Central memory CD8-positive, alpha-beta T cell (primary cell): ENCODE results near the gene MAD1L1.

Source experiments
- ATAC-seq: fragments of 150-1000 bp; cut with Tn5 transposase; replicated peaks from 2 replicates; pipeline ENCODE4 v1.10.0; 2022; ENCODE audit warnings: mild to moderate bottlenecking, moderate FRiP score, moderate number of reproducible peaks; ENCODE audit not compliant: poor library complexity, severe bottlenecking; ENCODE audit errors: extremely low read depth
- DNase-seq, 2 donors: peaks; one replicate each; pipeline ENCODE4 v3.0.0; 2021; ENCODE audit warnings: low spot score in 2 of 2
- H3K27ac Mint-ChIP-seq: one replicate; pipeline ENCODE4 v1.8.0; 2022; ENCODE audit warnings: low read depth, mild to moderate bottlenecking, moderate library complexity, mixed read lengths
- H3K27me3 Mint-ChIP-seq: one replicate; pipeline ENCODE4 v1.8.0; 2022; ENCODE audit warnings: mixed read lengths
- H3K36me3 Mint-ChIP-seq: one replicate; pipeline ENCODE4 v1.8.0; 2022; ENCODE audit warnings: mild to moderate bottlenecking, moderate library complexity, mixed read lengths; ENCODE audit not compliant: insufficient read depth
- H3K4me1 Mint-ChIP-seq: one replicate; pipeline ENCODE4 v1.8.0; 2022; ENCODE audit warnings: mixed read lengths
- H3K4me3 Mint-ChIP-seq: one replicate; pipeline ENCODE4 v1.8.0; 2022; ENCODE audit warnings: mild to moderate bottlenecking, moderate library complexity, mixed read lengths
- H3K9me3 Mint-ChIP-seq: one replicate; pipeline ENCODE4 v1.8.0; 2022; ENCODE audit warnings: mixed read lengths

Gene MAD1L1

GRCh38 chr7:1804310-1804709 is 428.4 kb downstream of the MAD1L1 start:
- no peaks in the 10 kb centered on the region for H3K36me3 Mint-ChIP-seq
- H3K9me3 Mint-ChIP-seq: no peaks in the 10 kb centered on the region
- no peaks in the 10 kb centered on the region for H3K4me1 Mint-ChIP-seq
- peaks cover 29% of the 10 kb centered on the region for H3K27me3 Mint-ChIP-seq
- no peak for DNase-seq
- no peak overlapping the region for H3K4me3 Mint-ChIP-seq
- no peak for ATAC-seq
- H3K27ac Mint-ChIP-seq: no peak overlapping the region

- ATAC-seq: no peak
- no peak overlapping the region for H3K27ac Mint-ChIP-seq
Measured at GRCh38 chr7:1802899-1803298, 429.8 kb downstream of the MAD1L1 start.

GRCh38 chr7:1800902-1801301 is 431.8 kb downstream of the MAD1L1 start:
- no peak overlapping the region for H3K27ac Mint-ChIP-seq
- H3K4me1 Mint-ChIP-seq: no peaks in the 10 kb centered on the region
- no peaks in the 10 kb centered on the region for H3K36me3 Mint-ChIP-seq
- no peak for DNase-seq
- ATAC-seq: no peak
- peaks cover 2% of the 10 kb centered on the region for H3K9me3 Mint-ChIP-seq
- no peak overlapping the region for H3K4me3 Mint-ChIP-seq
- peaks cover 36% of the 10 kb centered on the region for H3K27me3 Mint-ChIP-seq

More at GRCh38 chr7:1802899-1803298, 429.8 kb downstream of the MAD1L1 start:
- DNase-seq: no peak
- no peaks in the 10 kb centered on the region for H3K36me3 Mint-ChIP-seq
- H3K9me3 Mint-ChIP-seq: no peaks in the 10 kb centered on the region
- no peaks in the 10 kb centered on the region for H3K4me1 Mint-ChIP-seq
- H3K4me3 Mint-ChIP-seq: no peak overlapping the region
- H3K27me3 Mint-ChIP-seq: peaks cover 29% of the 10 kb centered on the region

- Mint-ChIP-seq H3K27ac (no peak overlapping the region), H3K4me1 (no peaks in the 10 kb centered on the region), H3K27me3 (peaks cover 42% of the 10 kb centered on the region), H3K4me3 (no peak overlapping the region), H3K36me3 (peaks cover 2% of the 10 kb centered on the region), H3K9me3 (peaks cover 18% of the 10 kb centered on the region)
- DNase-seq: no peak
- ATAC-seq: no peak
Measured at GRCh38 chr7:1798191-1798590, 434.6 kb downstream of the MAD1L1 start.

GRCh38 chr7:1794888-1795542 is 437.7 kb downstream of the MAD1L1 start:
- no peaks in the 10 kb centered on the region for H3K4me1 Mint-ChIP-seq
- no peak overlapping the region for H3K4me3 Mint-ChIP-seq
- peaks cover 40% of the 10 kb centered on the region for H3K27me3 Mint-ChIP-seq
- H3K9me3 Mint-ChIP-seq: peaks cover 18% of the 10 kb centered on the region
- no peak for DNase-seq
- no peak for ATAC-seq
- no peak overlapping the region for H3K27ac Mint-ChIP-seq
- H3K36me3 Mint-ChIP-seq: peaks cover 2% of the 10 kb centered on the region

- Mint-ChIP-seq H3K36me3 (peaks cover 3% of the 10 kb centered on the region), H3K4me3 (no peak overlapping the region), H3K27ac (no peak overlapping the region), H3K4me1 (no peaks in the 10 kb centered on the region), H3K9me3 (peaks cover 13% of the 10 kb centered on the region), H3K27me3 (peaks cover 59% of the 10 kb centered on the region)
- DNase-seq (no peak), ATAC-seq (no peak)
Measured at GRCh38 chr7:1787681-1788235, 445.0 kb downstream of the MAD1L1 start.

GRCh38 chr7:1787241-1787640 is 445.5 kb downstream of the MAD1L1 start:
- no peak for DNase-seq
- Mint-ChIP-seq H3K4me3 (no peak overlapping the region), H3K36me3 (peaks cover 3% of the 10 kb centered on the region), H3K9me3 (peaks cover 13% of the 10 kb centered on the region), H3K27ac (no peak overlapping the region), H3K27me3 (peaks cover 59% of the 10 kb centered on the region), H3K4me1 (no peaks in the 10 kb centered on the region)
- no peak for ATAC-seq

GRCh38 chr7:1785839-1786238 is 446.9 kb downstream of the MAD1L1 start:
- no peaks in the 10 kb centered on the region for H3K4me1 Mint-ChIP-seq
- H3K9me3 Mint-ChIP-seq: peaks cover 13% of the 10 kb centered on the region
- no peak for ATAC-seq
- H3K27me3 Mint-ChIP-seq: peaks cover 59% of the 10 kb centered on the region
- no peak overlapping the region for H3K4me3 Mint-ChIP-seq
- no peak overlapping the region for H3K27ac Mint-ChIP-seq
- peaks cover 3% of the 10 kb centered on the region for H3K36me3 Mint-ChIP-seq
- DNase-seq: no peak

GRCh38 chr7:1781369-1781768 is 451.4 kb downstream of the MAD1L1 start:
- no peak for DNase-seq
- Mint-ChIP-seq H3K9me3 (peaks cover 10% of the 10 kb centered on the region), H3K27ac (no peak overlapping the region), H3K4me3 (no peak overlapping the region), H3K27me3 (peaks cover 49% of the 10 kb centered on the region), H3K4me1 (no peaks in the 10 kb centered on the region), H3K36me3 (peaks cover 3% of the 10 kb centered on the region)
- no peak for ATAC-seq

GRCh38 chr7:1779445-1779844 is 453.3 kb downstream of the MAD1L1 start:
- H3K4me1 Mint-ChIP-seq: no peaks in the 10 kb centered on the region
- H3K4me3 Mint-ChIP-seq: no peak overlapping the region
- H3K27ac Mint-ChIP-seq: no peak overlapping the region
- DNase-seq (no peak), ATAC-seq (no peak)
- no peaks in the 10 kb centered on the region for H3K36me3 Mint-ChIP-seq
- H3K27me3 Mint-ChIP-seq: peaks cover 43% of the 10 kb centered on the region
- H3K9me3 Mint-ChIP-seq: peaks cover 5% of the 10 kb centered on the region

GRCh38 chr7:1777122-1777521 is 455.6 kb downstream of the MAD1L1 start:
- DNase-seq (no peak), ATAC-seq (no peak)
- no peak overlapping the region for H3K4me3 Mint-ChIP-seq
- peaks cover 34% of the 10 kb centered on the region for H3K27me3 Mint-ChIP-seq
- H3K9me3 Mint-ChIP-seq: peaks cover 5% of the 10 kb centered on the region
- H3K36me3 Mint-ChIP-seq: no peaks in the 10 kb centered on the region
- H3K27ac Mint-ChIP-seq: no peak overlapping the region
- no peaks in the 10 kb centered on the region for H3K4me1 Mint-ChIP-seq

- no peaks in the 10 kb centered on the region for H3K36me3 Mint-ChIP-seq
- H3K27me3 Mint-ChIP-seq: peaks cover 34% of the 10 kb centered on the region
- H3K9me3 Mint-ChIP-seq: peaks cover 5% of the 10 kb centered on the region
- H3K27ac Mint-ChIP-seq: no peak overlapping the region
- H3K4me1 Mint-ChIP-seq: no peaks in the 10 kb centered on the region
- ATAC-seq (no peak), DNase-seq (no peak)
- H3K4me3 Mint-ChIP-seq: no peak overlapping the region
Measured at GRCh38 chr7:1775389-1775788, 457.4 kb downstream of the MAD1L1 start.

GRCh38 chr7:1770331-1770730 is 462.4 kb downstream of the MAD1L1 start:
- Mint-ChIP-seq H3K36me3 (no peaks in the 10 kb centered on the region), H3K9me3 (peaks cover under 1% of the 10 kb centered on the region), H3K27ac (no peak overlapping the region), H3K27me3 (peaks cover 5% of the 10 kb centered on the region), H3K4me3 (no peak overlapping the region), H3K4me1 (no peaks in the 10 kb centered on the region)
- no peak for ATAC-seq
- DNase-seq: no peak
